ENCODE results near the gene RTN4RL2. TPM values are rescaled to one million over a fixed set of nuclear protein-coding genes. Genes with fewer than 3 reads are reported as not detected.

RTN4RL2 gene
- total RNA-seq, 3 donors from 2014 or later (not counting 1 experiment from before 2014, with no cell fraction given) = 0.38 to 0.61 (median 0.48) TPM

GRCh38 chr11:57475191-57475590, 14.9 kb downstream of the RTN4RL2 start:
- H3K9me3 Mint-ChIP-seq = no peaks in the 10 kb centered on the region
- H3K27ac ChIP-seq (ENCODE audit: low read length) = no peak overlapping the region
- H3K9me3 ChIP-seq (ENCODE audit: control insufficient read depth, insufficient read depth, low read length) = no peaks in the 10 kb centered on the region
- peaks cover 2 to 3% of the 10 kb centered on the region in 2 donors for H3K27me3 Mint-ChIP-seq (ENCODE audit: low read depth in 2 of 2)
- intact Hi-C loops (cut with micrococcal nuclease) = no loop called here
- H3K4me3 ChIP-seq (ENCODE audit: low read length) = no peak overlapping the region
- ATAC-seq (no peak), DNase-seq (no peak)
- no peak for TF ChIP-seq CTCF (IDR thresholded peaks at IDR 0.05)
- peaks cover 36% of the 10 kb centered on the region for H3K4me1 ChIP-seq (ENCODE audit: control insufficient read depth, insufficient read depth, low read length)
- no peaks in the 10 kb centered on the region for H3K36me3 ChIP-seq (ENCODE audit: control insufficient read depth, insufficient read depth, low read length)
- 67% methylated on average over 1 of the region's 1 CpG for WGBS (ENCODE audit: insufficient coverage)
- H3K4me1 Mint-ChIP-seq = peaks cover 27 to 52% of the 10 kb centered on the region in 2 donors
- peak overlapping the region in 1 of 2 donors; percentile 90 for H3K27ac Mint-ChIP-seq
- H3K36me3 Mint-ChIP-seq = no peaks in the 10 kb centered on the region
- peak overlapping the region; percentile 85 for H3K4me3 Mint-ChIP-seq
- H3K27me3 ChIP-seq (ENCODE audit: control insufficient read depth, insufficient read depth, low read length) = no peaks in the 10 kb centered on the region

- DNase-seq = no peak
- Histone ChIP-seq H3K27me3 (ENCODE audit: control insufficient read depth, insufficient read depth, low read length) (no peaks in the 10 kb centered on the region), H3K4me1 (ENCODE audit: control insufficient read depth, insufficient read depth, low read length) (peaks cover 36% of the 10 kb centered on the region), H3K36me3 (ENCODE audit: control insufficient read depth, insufficient read depth, low read length) (no peaks in the 10 kb centered on the region), H3K9me3 (ENCODE audit: control insufficient read depth, insufficient read depth, low read length) (no peaks in the 10 kb centered on the region), H3K4me3 (ENCODE audit: low read length) (peak overlapping the region; percentile 17), H3K27ac (ENCODE audit: low read length) (peak overlapping the region; percentile 19)
- intact Hi-C loops (cut with micrococcal nuclease) = no loop called here
- ATAC-seq = no peak
- Mint-ChIP-seq H3K27ac (peak overlapping the region in 1 of 2 donors; percentile 84), H3K27me3 (ENCODE audit: low read depth in 2 of 2) (peaks cover 3 to 7% of the 10 kb centered on the region in 2 donors), H3K4me1 (peaks cover 30 to 55% of the 10 kb centered on the region in 2 donors), H3K4me3 (peak overlapping the region; percentile 85), H3K9me3 (no peaks in the 10 kb centered on the region), H3K36me3 (no peaks in the 10 kb centered on the region)
- WGBS (ENCODE audit: insufficient coverage) = 79% methylated on average over 5 of the region's 5 CpGs
- no peak for TF ChIP-seq CTCF (IDR thresholded peaks at IDR 0.05)
Observed at GRCh38 chr11:57475671-57476046, 15.3 kb downstream of the RTN4RL2 start.

GRCh38 chr11:57476047-57476756, 15.9 kb downstream of the RTN4RL2 start:
- Mint-ChIP-seq H3K4me3 (peak overlapping the region; percentile 85), H3K27me3 (ENCODE audit: low read depth in 2 of 2) (peaks cover 5 to 7% of the 10 kb centered on the region in 2 donors), H3K36me3 (no peaks in the 10 kb centered on the region), H3K4me1 (peaks cover 30 to 55% of the 10 kb centered on the region in 2 donors), H3K27ac (peak overlapping the region in 1 of 2 donors; percentile 84), H3K9me3 (no peaks in the 10 kb centered on the region)
- Histone ChIP-seq H3K27ac (ENCODE audit: low read length) (peak overlapping the region; percentile 19), H3K27me3 (ENCODE audit: control insufficient read depth, insufficient read depth, low read length) (no peaks in the 10 kb centered on the region), H3K4me3 (ENCODE audit: low read length) (peak overlapping the region; percentile 43), H3K36me3 (ENCODE audit: control insufficient read depth, insufficient read depth, low read length) (no peaks in the 10 kb centered on the region), H3K9me3 (ENCODE audit: control insufficient read depth, insufficient read depth, low read length) (no peaks in the 10 kb centered on the region), H3K4me1 (ENCODE audit: control insufficient read depth, insufficient read depth, low read length) (peaks cover 36% of the 10 kb centered on the region)
- intact Hi-C loops (cut with micrococcal nuclease) = no loop called here
- TF ChIP-seq CTCF (IDR thresholded peaks at IDR 0.05) = no peak
- WGBS (ENCODE audit: insufficient coverage) = 2% methylated on average over 80 of the region's 80 CpGs
- DNase-seq (peak; percentile 38 to 49), ATAC-seq (peak; percentile 52 to 71 (median 59))

Data from natural killer cell (primary cell).